NCI-H1417 treated with DMSO at 0.1 percent for 48 hours (cell line): ENCODE results near the gene C10orf143.

Experiments
- DNase-seq: peaks from one replicate; lab custom pipeline; 2025; lab: John Stamatoyannopoulos, UW

Gene C10orf143

DNA sequence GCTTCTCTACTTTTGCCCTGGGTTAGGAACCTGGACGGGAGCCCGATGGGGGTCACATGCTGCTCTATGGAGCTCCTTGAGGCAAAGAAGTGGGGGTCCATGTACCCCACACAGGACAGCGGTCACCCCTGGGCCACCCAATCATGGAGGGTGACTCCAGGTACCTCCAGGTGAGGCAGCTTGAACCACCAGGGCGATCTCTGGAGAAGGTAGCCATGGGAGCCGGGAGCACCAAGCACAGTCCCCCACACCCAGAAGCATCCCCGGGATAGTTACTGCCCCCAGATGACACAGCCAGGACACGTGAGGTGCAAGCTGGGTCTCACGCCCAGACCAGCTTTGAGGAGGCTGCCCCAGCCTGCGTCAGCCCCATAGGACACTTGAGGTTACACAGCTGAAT is 58.4 kb downstream of the C10orf143 start:
- DNase-seq: no peak

GRCh38 chr10:130050721-130051120 is 59.9 kb downstream of the C10orf143 start:
- no peak for DNase-seq

- no peak for DNase-seq
Measured at GRCh38 chr10:130049987-130050386, 60.6 kb downstream of the C10orf143 start.

- no peak for DNase-seq
Measured at GRCh38 chr10:130049244-130049643, 61.4 kb downstream of the C10orf143 start.

- DNase-seq: no peak
Measured at GRCh38 chr10:130048081-130048480, 62.5 kb downstream of the C10orf143 start.

GRCh38 chr10:130047336-130047735 is 63.3 kb downstream of the C10orf143 start:
- no peak for DNase-seq

DNA sequence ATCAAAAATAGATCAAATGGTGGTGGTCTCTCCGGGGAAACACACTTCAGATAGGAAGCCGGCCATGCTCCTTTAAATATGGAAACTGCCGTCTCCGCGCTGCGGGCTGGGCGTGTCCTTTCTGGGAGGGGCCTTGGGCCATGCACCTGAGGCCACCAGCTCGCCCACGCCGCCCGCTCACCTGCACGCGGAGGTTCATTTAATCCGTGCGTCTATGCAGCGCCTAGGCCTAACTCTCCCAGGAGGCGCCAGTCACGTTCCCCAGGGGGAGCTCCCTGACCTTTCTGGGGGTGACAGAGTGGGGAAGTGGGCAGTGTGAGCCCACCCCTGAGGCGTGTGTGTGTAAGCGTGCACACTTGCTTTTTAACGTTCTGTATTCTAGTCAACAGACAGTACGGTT is 64.0 kb downstream of the C10orf143 start:
- no peak for DNase-seq

DNA sequence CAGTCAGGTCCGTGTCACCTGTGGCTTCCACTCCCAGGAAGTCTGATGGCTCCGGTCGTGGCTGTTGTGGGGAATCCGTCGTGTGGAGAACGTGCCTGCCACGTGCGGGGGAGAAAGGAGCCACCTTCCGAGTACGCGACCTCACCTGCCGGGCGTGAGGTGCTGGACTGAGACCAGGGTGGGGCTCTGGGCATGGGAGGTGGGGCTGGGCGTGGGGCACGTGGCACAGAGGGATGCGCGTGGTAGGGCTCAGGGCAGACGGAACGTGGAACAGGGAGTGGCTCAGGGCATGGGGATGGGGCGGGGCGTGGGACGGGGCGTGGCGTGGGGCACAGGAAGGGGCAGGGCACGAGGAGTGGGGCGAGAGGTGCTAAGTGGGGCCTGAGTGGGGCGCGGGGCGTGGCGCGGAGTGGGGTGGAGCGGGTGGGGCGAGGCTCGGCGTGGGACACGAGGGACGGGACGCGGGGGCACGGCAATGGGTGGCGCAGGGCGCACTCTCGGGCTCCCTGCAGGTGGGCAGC is 64.8 kb downstream of the C10orf143 start:
- no peak for DNase-seq

- DNase-seq: no peak
Measured at GRCh38 chr10:130045091-130045652, 65.5 kb downstream of the C10orf143 start.

- DNase-seq: no peak
Measured at GRCh38 chr10:130044067-130045061, 66.3 kb downstream of the C10orf143 start.

- no peak for DNase-seq
Measured at GRCh38 chr10:130043491-130043890, 67.1 kb downstream of the C10orf143 start.

GRCh38 chr10:130042381-130042780 is 68.2 kb downstream of the C10orf143 start:
- DNase-seq: no peak

GRCh38 chr10:130041451-130042371 is 68.9 kb downstream of the C10orf143 start:
- DNase-seq: no peak

GRCh38 chr10:130040817-130041330 is 69.8 kb downstream of the C10orf143 start:
- no peak for DNase-seq

DNA sequence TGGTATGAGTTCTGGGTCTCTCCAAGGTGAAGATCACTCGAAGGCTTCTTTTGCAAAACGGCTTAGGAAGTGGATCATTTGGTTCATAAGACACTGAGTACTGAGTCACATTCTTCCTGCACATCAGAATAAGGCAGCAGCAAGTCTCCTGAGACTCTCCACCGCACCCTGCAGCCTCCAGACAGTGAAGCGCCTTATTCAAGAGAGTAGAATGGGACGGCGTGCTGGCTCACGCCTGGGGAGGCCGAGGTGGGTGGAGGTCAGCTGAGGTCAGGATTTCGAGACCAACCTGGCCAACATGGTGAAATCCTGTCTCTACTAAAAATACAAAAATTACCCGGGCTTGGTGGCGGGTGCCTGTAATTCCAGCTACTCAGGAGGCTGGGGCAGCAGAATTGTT is 70.3 kb downstream of the C10orf143 start:
- no peak for DNase-seq

DNA sequence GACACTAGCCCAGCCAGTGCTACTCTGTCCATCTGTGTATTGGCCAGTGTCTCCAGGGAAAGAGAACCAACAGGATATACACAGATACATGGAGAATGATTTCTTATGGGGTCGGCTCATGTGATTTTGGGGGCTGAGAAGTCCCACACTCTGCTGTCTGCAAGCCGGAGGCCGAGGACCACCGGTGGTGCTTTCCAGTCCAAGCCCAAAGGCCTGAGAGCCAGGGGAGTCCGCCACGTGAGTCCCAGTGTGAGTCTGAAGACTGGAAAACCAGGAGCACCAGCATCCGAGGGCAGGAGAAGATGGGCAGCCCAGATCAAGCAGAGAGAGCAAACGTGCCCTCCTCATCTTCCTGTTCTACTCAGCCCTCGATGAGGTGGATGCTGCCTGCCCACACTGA is 71.5 kb downstream of the C10orf143 start:
- no peak for DNase-seq

GRCh38 chr10:130038611-130039109 is 72.0 kb downstream of the C10orf143 start:
- DNase-seq: no peak

DNA sequence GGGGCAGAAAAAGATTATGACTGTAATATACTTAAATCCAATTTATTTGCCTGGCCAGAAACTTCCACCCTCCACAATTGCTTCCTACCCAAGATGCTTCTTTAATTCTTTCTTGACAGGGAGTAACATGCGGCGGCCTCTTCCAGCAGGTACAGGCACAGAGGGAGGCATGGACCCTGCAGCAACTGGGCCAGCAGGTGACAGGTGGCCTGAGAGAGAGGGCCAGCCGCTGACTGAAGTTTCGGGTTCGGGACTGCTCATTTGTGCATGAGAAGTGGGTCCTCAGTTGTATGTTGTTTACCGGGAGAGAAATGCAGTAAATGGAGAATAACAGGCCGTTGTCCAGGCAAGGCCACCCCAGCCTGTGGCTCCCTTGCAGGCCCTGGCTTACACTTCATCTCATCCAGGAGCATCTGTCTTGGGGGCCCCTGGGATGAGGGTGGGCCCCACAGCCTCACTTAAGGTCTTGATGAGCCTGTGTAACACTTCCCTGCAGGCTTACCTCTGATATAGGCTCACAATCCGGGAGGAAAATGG is 72.5 kb downstream of the C10orf143 start:
- DNase-seq: no peak

DNA sequence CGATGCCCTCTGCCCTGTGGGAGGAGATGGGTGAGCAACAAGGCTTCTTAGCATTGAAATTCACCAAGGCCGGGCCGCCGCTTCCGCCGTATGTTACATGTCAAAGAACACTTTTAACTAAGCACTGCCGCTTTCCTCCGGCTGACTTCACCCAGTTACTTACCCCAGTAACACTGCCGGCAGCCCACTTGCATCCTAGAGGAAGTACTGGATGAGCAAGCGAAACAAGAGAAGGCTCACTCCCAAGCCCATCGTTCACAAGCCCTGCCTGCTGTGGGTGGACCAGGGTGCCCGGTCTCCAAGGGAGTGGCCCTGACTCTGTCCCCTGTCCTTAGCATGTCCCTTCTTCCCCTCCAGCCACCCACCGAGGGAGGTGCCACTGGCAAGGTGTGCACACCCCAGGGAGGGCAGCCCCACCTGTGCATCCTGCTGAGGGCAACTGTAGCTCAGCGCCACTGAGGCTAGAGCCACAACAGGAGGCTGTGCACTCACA is 73.4 kb downstream of the C10orf143 start:
- no peak for DNase-seq

- DNase-seq: no peak
Measured at GRCh38 chr10:130036296-130037065, 74.1 kb downstream of the C10orf143 start.
